Stomach (tissue), 9 donors: ENCODE data around the gene NDUFV1. TPM values are rescaled to one million over a fixed set of nuclear protein-coding genes. Genes with fewer than 3 reads are reported as not detected.
A peak's percentile ranks its signal among the peaks of the same experiment; 100 is the strongest.

Experiments
- DNase-seq, 2 donors: peaks; one replicate each; pipeline versions ENCODE4 v3.0.0 to v3.0.0-alpha.2; 2013 to 2019
- H3K27ac ChIP-seq, 5 donors: fragments of 200-600 bp in 4 of 5; sonication (generic) in 4 of 5; one replicate each; pipeline ENCODE4 v1.5.1; 2013 to 2019; ENCODE audit warnings: mild to moderate bottlenecking in 1 of 5, moderate library complexity in 1 of 5
- H3K27me3 ChIP-seq, 3 donors: fragments of 200-600 bp; sonication (generic); one replicate each; pipeline ENCODE4 v1.5.1; 2017 to 2019; ENCODE audit warnings: mixed run types in 1 of 3
- H3K36me3 ChIP-seq, 4 donors: fragments of 200-600 bp; sonication (generic); 1 replicate in 3 of 4; 2 replicates in 1 of 4; pipeline ENCODE4 v1.5.1; 2016 to 2019
- H3K4me1 ChIP-seq, 4 donors: fragments of 200-600 bp; sonication (generic); one replicate each; pipeline ENCODE4 v1.5.1; 2016 to 2019
- H3K4me3 ChIP-seq, 4 donors: fragments of 200-600 bp; sonication (generic) in 3 of 4; one replicate each; pipeline ENCODE4 v1.5.1; 2016 to 2019; ENCODE audit warnings: mild to moderate bottlenecking in 1 of 4
- H3K9me3 ChIP-seq, 4 donors: fragments of 200-600 bp; sonication (generic); one replicate each; pipeline ENCODE4 v1.5.1; 2016 to 2019
- EP300 ChIP-seq: sonication (generic); formaldehyde crosslinking; IDR thresholded peaks from one replicate; pipeline ENCODE4 v1.6.1; 2017; ENCODE audit warnings: antibody characterized with exemption
- POLR2A ChIP-seq, 4 donors: fragments of 450-650 bp; IDR thresholded peaks; one replicate each; pipeline ENCODE4 v1.6.1; 2016; ENCODE audit warnings: antibody characterized with exemption in 4 of 4, control low read depth in 2 of 4, mild to moderate bottlenecking in 1 of 4, moderate library complexity in 1 of 4
- POLR2AphosphoS5 ChIP-seq, 3 donors: sonication (generic); formaldehyde crosslinking; IDR thresholded peaks; one replicate each; pipeline ENCODE4 v1.6.1; 2016; ENCODE audit warnings: antibody characterized with exemption in 3 of 3
- WGBS, 5 donors: extraction: QIAGEN DNeasy Blood & Tissue Kit in 3 of 5; methylation state at CpG; one replicate each; pipeline versions ENCODE4 v1.1.5 to v1.1.7; 2013 to 2018; 5-methylcytosine and 5-hydroxymethylcytosine counted together
- intact Hi-C: fragments of 100-400 bp; cut with DNase I; formaldehyde crosslinking; loops from one replicate; pipeline ENCODE4 v1.15.1; 2023; ENCODE audit warnings: low total_unique reads
- polyA plus RNA-seq, 3 donors: library from polyadenylated mRNA; stranded (reverse); fragments of 200-250 nt; gene quantifications; one replicate each; pipeline ENCODE4 v1.2.3, GENCODE V29; 2013
- total RNA-seq, 5 donors: library from RNA; depleted of rRNA; stranded (reverse); fragments of >200 nt; gene quantifications; one replicate each; pipeline versions ENCODE4 v1.1.0 to v1.2.3, GENCODE V29; 2014 to 2016
- TF ChIP-seq, protein P1 (sequence below), 7 experiments: fragments of 450-650 bp in 4 of 7; fragments of 200-600 bp in 3 of 7; sonication (generic) in 3 of 7; IDR thresholded peaks; one replicate each; pipeline ENCODE4 v1.5.1; 2016 to 2019; ENCODE audit warnings: antibody characterized with exemption in 7 of 7, control low read depth in 2 of 7, mild to moderate bottlenecking in 1 of 7
- donor health status: healthy with polysubstance abuse.
- donor health status: Bipolar disorder and iron deficiency.
- donor health status: healthy.

Gene NDUFV1
- total and polyA plus RNA-seq, 8 donors: 148 to 806 (median 200) TPM

DNA sequence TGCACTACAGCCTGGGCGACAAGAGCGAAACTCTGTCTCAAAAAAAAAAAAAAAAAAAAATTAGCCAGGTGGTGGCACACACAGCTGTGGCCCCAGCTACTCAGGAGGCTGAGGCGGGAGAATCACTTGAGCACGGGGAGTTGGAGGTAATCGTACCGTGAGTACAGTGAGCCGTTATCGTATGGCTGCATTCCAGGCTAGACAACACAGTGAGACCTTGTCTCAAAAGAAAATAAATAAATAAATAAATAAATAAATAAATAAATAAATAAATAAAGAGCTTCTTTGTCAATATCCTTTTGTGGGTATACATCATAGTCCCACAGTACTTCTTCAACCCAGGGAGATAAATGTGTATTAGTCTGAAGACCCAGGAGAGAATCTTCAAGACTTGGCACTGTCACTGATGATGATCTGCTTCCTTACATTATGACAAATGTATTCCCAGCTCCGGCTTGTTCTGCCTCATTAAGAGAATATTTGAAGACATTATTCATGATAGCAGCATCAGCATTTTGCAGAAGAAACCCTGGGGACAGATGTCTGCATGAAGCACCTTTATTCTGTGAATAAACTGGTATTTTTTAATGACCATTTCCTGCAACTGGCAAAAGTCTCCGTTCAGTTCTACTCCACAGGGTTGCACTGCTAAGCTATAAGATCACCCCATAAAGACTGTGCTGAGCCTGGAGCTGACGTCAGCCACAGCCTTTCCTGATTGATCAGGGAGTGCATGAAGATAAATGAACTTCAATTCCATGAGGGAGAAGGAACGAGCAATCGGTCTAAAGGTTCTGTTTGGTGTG lies 45.4 kb downstream of the NDUFV1 start:
- Histone ChIP-seq H3K27me3 (peaks cover 0 to 41% (median 0%) of the 10 kb centered on the region in 3 donors), H3K9me3 (peaks cover 0 to 3% (median 0%) of the 10 kb centered on the region in 4 donors), H3K27ac (peak overlapping the region in 1 of 5 donors; percentile 25), H3K36me3 (no peaks in the 10 kb centered on the region), H3K4me1 (peaks cover 4 to 48% (median 17%) of the 10 kb centered on the region in 4 donors), H3K4me3 (no peak overlapping the region)
- intact Hi-C loops: no loop called here
- no peak for TF ChIP-seq POLR2A (IDR thresholded peaks at IDR 0.05)
- no peak for TF ChIP-seq EP300
- TF ChIP-seq POLR2AphosphoS5 (IDR thresholded peaks at IDR 0.05): no peak
- TF ChIP-seq, protein P1, sequence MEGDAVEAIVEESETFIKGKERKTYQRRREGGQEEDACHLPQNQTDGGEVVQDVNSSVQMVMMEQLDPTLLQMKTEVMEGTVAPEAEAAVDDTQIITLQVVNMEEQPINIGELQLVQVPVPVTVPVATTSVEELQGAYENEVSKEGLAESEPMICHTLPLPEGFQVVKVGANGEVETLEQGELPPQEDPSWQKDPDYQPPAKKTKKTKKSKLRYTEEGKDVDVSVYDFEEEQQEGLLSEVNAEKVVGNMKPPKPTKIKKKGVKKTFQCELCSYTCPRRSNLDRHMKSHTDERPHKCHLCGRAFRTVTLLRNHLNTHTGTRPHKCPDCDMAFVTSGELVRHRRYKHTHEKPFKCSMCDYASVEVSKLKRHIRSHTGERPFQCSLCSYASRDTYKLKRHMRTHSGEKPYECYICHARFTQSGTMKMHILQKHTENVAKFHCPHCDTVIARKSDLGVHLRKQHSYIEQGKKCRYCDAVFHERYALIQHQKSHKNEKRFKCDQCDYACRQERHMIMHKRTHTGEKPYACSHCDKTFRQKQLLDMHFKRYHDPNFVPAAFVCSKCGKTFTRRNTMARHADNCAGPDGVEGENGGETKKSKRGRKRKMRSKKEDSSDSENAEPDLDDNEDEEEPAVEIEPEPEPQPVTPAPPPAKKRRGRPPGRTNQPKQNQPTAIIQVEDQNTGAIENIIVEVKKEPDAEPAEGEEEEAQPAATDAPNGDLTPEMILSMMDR (IDR thresholded peaks at IDR 0.05): no peak
- DNase-seq: peak in 1 of 2 donors; percentile 59
- 44 to 50% (median 48%) methylated on average over 13 of the region's 13 CpGs for WGBS, 5 donors

DNA sequence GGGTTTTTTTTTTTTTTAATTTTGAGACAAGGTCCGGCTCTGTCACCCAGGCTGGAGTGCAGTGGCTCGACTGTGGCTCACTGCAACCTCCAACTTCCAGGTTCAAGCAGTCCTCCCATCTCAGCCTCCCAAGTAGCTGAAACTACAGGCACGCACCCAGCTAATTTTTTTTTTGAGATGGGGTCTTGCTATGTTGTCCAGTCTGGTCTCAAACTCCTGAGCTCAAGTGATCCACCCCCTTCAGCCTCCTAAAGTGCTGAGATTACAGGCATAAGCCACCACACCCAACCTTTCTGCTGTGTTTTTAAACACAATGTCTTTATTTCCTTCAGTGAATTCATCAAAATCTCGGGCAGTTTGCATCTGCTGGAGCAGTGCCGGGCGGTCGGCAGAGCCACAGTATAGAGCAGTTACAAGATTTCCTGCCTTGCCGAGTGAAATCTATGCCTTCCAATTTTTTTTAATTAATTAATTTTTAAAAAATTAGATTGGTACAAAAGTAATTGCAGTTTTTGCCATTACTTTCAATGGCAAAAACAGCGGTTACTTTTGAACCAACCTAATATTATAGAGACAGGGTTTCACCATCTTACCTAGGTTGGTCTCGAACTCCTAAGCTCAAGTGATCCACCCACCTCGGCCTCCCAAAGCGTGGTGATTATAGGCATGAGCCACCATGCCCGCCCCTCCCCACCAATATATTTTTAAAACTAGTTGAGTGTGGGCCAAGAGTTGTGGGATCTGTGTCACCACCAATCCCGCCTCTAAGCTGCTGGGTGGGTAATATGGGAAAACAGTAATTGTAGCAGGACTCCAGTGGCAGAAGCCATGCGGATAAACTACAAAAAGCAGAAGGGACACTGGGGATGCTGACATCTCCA lies 46.5 kb downstream of the NDUFV1 start:
- Histone ChIP-seq H3K27ac (peak overlapping the region in 1 of 5 donors; percentile 25), H3K27me3 (peaks cover 0 to 30% (median 0%) of the 10 kb centered on the region in 3 donors), H3K4me1 (peaks cover 10 to 55% (median 21%) of the 10 kb centered on the region in 4 donors), H3K36me3 (no peaks in the 10 kb centered on the region), H3K4me3 (no peak overlapping the region), H3K9me3 (peaks cover 0 to 3% (median 0%) of the 10 kb centered on the region in 4 donors)
- TF ChIP-seq EP300 (no peak), POLR2AphosphoS5 (IDR thresholded peaks at IDR 0.05) (no peak), POLR2A (IDR thresholded peaks at IDR 0.05) (no peak)
- TF ChIP-seq, protein P1 (IDR thresholded peaks at IDR 0.05): no peak
- 78 to 86% (median 83%) methylated on average over 14 to 15 of the region's 15 CpGs for WGBS, 5 donors
- intact Hi-C loops: no loop called here
- peak in 1 of 2 donors; percentile 0 for DNase-seq

DNA sequence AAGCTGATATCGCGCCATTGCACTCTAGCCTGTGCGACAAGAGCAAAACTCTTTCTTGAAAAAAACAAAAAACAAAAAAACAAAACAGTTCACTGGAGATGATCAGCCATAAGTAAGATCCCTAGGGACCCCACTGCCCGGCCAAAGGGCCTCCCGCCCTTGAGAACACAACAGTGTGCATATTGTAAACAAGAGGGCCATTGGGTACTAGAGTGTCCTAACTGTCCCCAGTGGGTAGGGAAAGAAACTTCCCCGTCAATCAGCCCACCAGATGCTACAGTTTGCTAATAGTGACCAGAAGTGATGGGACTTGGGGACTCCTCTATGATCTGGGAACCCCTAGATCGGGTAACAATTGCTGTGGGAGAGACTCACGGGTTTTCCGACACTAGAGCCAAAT lies 47.5 kb downstream of the NDUFV1 start:
- Histone ChIP-seq H3K27ac (no peak overlapping the region), H3K27me3 (peaks cover 0 to 20% (median 0%) of the 10 kb centered on the region in 3 donors), H3K4me3 (no peak overlapping the region), H3K9me3 (peaks cover 0 to 3% (median 0%) of the 10 kb centered on the region in 4 donors), H3K36me3 (no peaks in the 10 kb centered on the region), H3K4me1 (peaks cover 6 to 55% (median 24%) of the 10 kb centered on the region in 4 donors)
- no peak for DNase-seq
- TF ChIP-seq, protein P1 (IDR thresholded peaks at IDR 0.05): no peak
- no peak for TF ChIP-seq EP300
- TF ChIP-seq POLR2A (IDR thresholded peaks at IDR 0.05): no peak
- no peak for TF ChIP-seq POLR2AphosphoS5 (IDR thresholded peaks at IDR 0.05)
- intact Hi-C loops: no loop called here
- WGBS, 5 donors: 78 to 84% (median 83%) methylated on average over 9 of the region's 9 CpGs

DNA sequence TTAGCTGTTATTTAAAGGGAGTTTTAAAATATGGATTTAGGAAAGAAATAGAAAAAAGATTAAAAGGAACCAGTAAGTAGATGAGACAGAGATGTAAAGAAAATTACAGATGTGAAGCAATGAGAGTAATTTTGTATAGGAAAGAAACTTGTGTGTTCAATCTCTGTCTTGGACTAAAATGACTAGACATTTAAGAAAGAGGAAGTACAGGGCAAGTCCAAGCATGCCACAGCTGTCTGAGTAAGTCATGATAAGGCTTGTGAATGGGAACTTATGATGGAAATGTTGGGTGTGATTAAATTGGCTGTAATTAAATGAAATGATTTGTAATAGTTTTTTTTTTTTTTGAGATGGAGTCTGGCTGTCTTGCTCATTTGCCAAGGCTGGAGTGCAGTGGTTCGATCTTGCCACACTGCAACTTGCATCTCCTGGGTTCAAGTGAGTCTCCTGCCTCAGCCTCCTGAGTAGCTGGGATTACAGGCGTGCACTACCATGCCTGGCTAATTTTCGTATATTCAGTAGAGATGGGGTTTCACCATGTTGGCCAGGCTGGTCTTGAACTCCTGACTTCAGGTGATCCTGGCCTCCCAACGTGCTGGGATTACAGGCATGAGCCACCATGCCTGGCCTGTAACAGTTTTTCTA lies 49.7 kb downstream of the NDUFV1 start:
- 87 to 94% (median 93%) methylated on average over 4 of the region's 4 CpGs for WGBS, 5 donors
- Histone ChIP-seq H3K4me1 (peaks cover 6 to 40% (median 12%) of the 10 kb centered on the region in 4 donors), H3K36me3 (no peaks in the 10 kb centered on the region), H3K27ac (no peak overlapping the region), H3K9me3 (peaks cover 0 to 3% (median 0%) of the 10 kb centered on the region in 4 donors), H3K4me3 (no peak overlapping the region), H3K27me3 (peaks cover 0 to 7% (median 0%) of the 10 kb centered on the region in 3 donors)
- intact Hi-C loops: no loop called here
- TF ChIP-seq EP300 (no peak), POLR2A (IDR thresholded peaks at IDR 0.05) (no peak), POLR2AphosphoS5 (IDR thresholded peaks at IDR 0.05) (no peak)
- TF ChIP-seq, protein P1 (IDR thresholded peaks at IDR 0.05): no peak
- DNase-seq: peak in 1 of 2 donors; percentile 12
